ENCODE data around the gene CFAP61. TPM values are rescaled to one million over a fixed set of nuclear protein-coding genes. Genes with fewer than 3 reads are reported as not detected.

CFAP61 gene
- total and polyA plus RNA-seq, 8 donors = 0.15 to 0.53 (median 0.33) TPM

DNA sequence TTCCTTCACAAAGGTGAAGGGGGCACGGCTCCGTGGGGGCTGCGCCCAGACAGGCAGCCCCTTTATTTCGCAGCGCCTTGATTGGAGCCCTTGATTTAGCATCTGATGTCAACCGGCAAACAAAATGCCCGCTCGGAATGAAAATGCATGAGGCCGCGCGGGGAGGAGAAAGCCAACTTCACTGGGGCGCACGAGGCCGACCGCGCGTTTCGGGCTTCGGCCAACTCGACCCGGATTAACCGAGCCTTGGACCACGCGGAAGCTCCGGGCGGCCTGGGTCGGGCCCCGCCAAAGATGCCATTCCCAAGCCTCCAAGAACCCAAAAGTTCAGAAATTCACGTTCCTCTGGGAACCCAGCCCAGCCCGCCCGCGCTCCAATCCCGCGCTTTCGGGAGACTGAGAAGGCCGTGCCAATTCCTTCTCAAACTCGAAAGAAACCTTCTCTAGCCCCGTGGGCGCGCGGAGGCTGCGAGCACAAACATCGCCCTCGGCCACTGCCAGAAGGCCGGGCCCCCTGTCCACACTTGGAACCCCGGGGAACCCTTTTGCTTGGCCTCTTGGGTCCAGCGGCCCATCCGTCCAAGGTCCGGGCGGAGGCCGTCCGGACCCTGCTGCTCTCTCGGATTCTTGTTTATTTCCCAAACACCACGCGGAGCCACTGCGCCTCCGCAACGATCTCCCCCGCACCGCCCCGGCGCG, 314.7 kb downstream of the CFAP61 start:
- FAIRE-seq (no peak), ATAC-seq (no peak), DNase-seq (no peak)
- intact Hi-C loops (cut with DNase I) = loop anchor here in 1 of 3 donors (10.0 kb wide), 1 partner anchor 198 kb away; no protein-coding TSS in a partner anchor
- Histone ChIP-seq H3K9me3 (no peaks in the 10 kb centered on the region), H3K36me3 (no peaks in the 10 kb centered on the region), H3K4me3 (peak overlapping the region in 1 of 4 donors; percentile 42), H3K4me1 (peaks cover 0 to 6% (median 0%) of the 10 kb centered on the region in 3 donors), H3K27me3 (peaks cover 0 to 45% (median 9%) of the 10 kb centered on the region in 4 donors), H3K27ac (no peak overlapping the region)
- 5% methylated on average over 62 to 63 of the region's 63 CpGs for WGBS, 2 donors
- TF ChIP-seq, protein P1, sequence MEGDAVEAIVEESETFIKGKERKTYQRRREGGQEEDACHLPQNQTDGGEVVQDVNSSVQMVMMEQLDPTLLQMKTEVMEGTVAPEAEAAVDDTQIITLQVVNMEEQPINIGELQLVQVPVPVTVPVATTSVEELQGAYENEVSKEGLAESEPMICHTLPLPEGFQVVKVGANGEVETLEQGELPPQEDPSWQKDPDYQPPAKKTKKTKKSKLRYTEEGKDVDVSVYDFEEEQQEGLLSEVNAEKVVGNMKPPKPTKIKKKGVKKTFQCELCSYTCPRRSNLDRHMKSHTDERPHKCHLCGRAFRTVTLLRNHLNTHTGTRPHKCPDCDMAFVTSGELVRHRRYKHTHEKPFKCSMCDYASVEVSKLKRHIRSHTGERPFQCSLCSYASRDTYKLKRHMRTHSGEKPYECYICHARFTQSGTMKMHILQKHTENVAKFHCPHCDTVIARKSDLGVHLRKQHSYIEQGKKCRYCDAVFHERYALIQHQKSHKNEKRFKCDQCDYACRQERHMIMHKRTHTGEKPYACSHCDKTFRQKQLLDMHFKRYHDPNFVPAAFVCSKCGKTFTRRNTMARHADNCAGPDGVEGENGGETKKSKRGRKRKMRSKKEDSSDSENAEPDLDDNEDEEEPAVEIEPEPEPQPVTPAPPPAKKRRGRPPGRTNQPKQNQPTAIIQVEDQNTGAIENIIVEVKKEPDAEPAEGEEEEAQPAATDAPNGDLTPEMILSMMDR (IDR thresholded peaks at IDR 0.05) = no peak

DNA sequence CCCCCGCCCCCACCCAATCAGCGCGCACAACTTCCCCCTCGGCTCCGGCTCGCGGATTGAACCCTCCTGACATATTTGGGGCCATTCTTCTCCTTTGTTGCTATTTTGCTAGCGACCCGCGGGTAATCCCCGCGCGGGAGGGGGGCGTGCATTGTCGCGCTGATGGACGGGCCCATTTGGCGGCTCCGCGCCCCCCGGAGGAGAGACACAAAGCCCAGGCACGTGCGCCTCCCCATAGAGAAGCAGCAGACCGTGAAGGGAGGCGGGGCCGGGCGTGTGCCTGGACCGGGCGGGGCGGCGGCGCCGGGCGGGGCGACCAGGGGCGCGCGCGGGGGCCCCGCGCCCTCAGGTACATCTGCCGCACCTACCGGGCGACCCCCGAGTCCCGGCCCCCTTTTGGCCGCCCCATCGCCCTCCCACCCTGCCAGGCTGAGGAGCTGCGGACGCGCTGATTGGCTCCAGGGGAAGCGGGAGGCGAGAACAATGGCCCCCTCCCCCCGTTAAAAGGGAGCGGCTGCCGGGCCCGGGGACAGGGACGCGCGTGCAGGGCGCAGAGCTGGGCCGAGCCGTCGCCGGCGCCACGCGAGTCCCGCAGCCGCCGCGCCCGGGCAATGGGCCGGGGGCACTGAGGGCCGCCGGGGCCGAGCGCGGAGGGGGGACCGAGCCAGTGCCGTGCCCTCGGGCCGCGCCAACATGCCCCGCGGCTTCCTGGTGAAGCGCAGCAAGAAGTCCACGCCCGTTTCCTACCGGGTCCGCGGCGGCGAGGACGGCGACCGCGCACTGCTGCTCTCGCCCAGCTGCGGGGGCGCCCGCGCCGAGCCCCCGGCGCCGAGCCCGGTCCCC, 315.5 kb downstream of the CFAP61 start, which contains the start of gene INSM1:
Gene INSM1, plus strand, starts transcription at position 530 of the 843 bp plus-strand sequence. Its CDS starts 164 bp downstream, at position 694.
- Histone ChIP-seq H3K27ac (no peak within 1 kb of the TSS), H3K27me3 (peaks cover 0 to 45% (median 9%) of the 10 kb centered on the region in 4 donors), H3K9me3 (no peaks in the 10 kb centered on the region), H3K36me3 (no peaks in the 10 kb centered on the region), H3K4me3 (peak within 1 kb of the TSS in 2 of 4 donors; percentile 29 to 42), H3K4me1 (peaks cover 0 to 6% (median 0%) of the 10 kb centered on the region in 3 donors)
- no peak for FAIRE-seq
- DNase-seq = peak in 1 of 6 donors; percentile 65
- TF ChIP-seq, protein P1 (IDR thresholded peaks at IDR 0.05) = no peak
- ATAC-seq = peak in 3 of 4 donors; percentile 14 to 58 (median 37)
- intact Hi-C loops (cut with DNase I) = loop anchor here in 1 of 3 donors (10.0 kb wide), 1 partner anchor 197 kb away; no protein-coding TSS in a partner anchor
- WGBS, 2 donors = 1 to 2% methylated on average over 75 to 108 of the region's 108 CpGs

DNA sequence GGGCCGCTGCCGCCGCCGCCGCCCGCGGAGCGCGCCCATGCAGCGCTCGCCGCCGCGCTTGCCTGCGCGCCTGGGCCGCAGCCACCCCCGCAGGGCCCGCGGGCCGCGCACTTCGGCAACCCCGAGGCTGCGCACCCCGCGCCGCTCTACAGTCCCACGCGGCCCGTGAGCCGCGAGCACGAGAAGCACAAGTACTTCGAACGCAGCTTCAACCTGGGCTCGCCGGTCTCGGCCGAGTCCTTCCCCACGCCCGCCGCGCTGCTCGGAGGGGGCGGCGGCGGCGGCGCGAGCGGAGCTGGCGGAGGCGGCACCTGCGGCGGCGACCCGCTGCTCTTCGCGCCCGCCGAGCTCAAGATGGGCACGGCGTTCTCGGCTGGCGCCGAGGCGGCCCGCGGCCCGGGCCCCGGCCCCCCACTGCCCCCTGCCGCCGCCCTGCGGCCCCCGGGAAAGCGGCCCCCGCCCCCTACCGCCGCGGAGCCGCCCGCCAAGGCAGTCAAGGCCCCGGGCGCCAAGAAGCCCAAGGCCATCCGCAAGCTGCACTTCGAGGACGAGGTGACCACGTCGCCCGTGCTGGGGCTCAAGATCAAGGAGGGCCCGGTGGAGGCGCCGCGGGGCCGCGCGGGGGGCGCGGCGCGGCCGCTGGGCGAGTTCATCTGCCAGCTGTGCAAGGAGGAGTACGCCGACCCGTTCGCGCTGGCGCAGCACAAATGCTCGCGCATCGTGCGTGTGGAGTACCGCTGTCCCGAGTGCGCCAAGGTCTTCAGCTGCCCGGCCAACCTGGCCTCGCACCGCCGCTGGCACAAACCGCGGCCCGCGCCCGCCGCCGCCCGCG, 316.3 kb downstream of the CFAP61 start:
- H3K9me3 ChIP-seq = no peaks in the 10 kb centered on the region
- 0 to 1% methylated on average over 80 to 130 of the region's 130 CpGs for WGBS, 2 donors
- FAIRE-seq (no peak), DNase-seq (peak in 1 of 6 donors; percentile 61), ATAC-seq (peak in 1 of 4 donors; percentile 25)
- intact Hi-C loops (cut with DNase I) = loop anchor here in 1 of 3 donors (10.0 kb wide), 1 partner anchor 196 kb away; no protein-coding TSS in a partner anchor
- H3K4me1 ChIP-seq = peaks cover 0 to 6% (median 0%) of the 10 kb centered on the region in 3 donors
- peaks cover 0 to 45% (median 9%) of the 10 kb centered on the region in 4 donors for H3K27me3 ChIP-seq
- peak overlapping the region in 2 of 4 donors; percentile 29 to 42 for H3K4me3 ChIP-seq
- TF ChIP-seq, protein P1 (IDR thresholded peaks at IDR 0.05) = no peak
- no peaks in the 10 kb centered on the region for H3K36me3 ChIP-seq
- H3K27ac ChIP-seq = no peak overlapping the region

Data from pancreas (tissue), 10 donors.